ENCODE measurements around the gene NFIA. TPM values are rescaled to one million over a fixed set of nuclear protein-coding genes. Genes with fewer than 3 reads are reported as not detected.

NFIA gene
- total and polyA plus RNA-seq, 2 donors (not counting 1 experiment from before 2014, with no cell fraction given): 0.28 to 0.54 TPM

DNA sequence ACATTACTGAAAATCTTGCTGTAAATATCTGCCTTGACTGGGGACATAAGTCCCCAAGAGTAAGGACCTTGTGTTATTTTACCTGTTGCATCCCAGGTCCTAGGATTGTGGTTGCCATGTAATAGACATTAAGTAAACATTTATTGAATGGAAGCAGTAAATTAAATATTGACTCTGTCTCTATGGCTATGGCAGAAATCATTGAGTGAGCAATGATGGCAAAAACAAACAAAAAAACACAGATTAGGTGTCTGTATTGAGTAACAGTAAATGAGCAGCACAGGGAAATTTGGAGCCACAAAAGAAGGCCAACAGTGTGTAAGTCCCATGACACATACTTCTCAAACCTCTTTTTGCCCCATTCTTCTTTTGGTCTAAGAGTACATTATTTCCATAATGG lies 240.4 kb downstream of the NFIA start:
- Histone ChIP-seq H3K9ac (ENCODE audit: low read length) (no peak overlapping the region), H3K36me3 (replicated peaks in 1 of 2; ENCODE audit: control extremely low read depth in 1 of 2, control insufficient read depth in 1 of 2, extremely low read depth in 1 of 2, insufficient read depth in 2 of 2, low read length in 1 of 2) (no peaks in the 10 kb centered on the region), H3K4me2 (replicated peaks; ENCODE audit: low read depth, low read length, poor library complexity, severe bottlenecking) (no peak overlapping the region), H3K4me3 (ENCODE audit: control extremely low read depth in 1 of 5, extremely low read depth in 1 of 5, insufficient read depth in 1 of 5, low read depth in 2 of 5, low read length in 4 of 5) (no peak overlapping the region), H2AFZ (ENCODE audit: insufficient read depth, low read depth, low read length, poor library complexity, severe bottlenecking) (no peak overlapping the region), H4K20me1 (ENCODE audit: control insufficient read depth, insufficient read depth, low read length, poor library complexity, severe bottlenecking) (no peaks in the 10 kb centered on the region), H3K27me3 (replicated peaks in 1 of 4; ENCODE audit: control extremely low read depth in 1 of 4, control insufficient read depth in 3 of 4, insufficient read depth in 4 of 4, low read length in 3 of 4) (no peaks in the 10 kb centered on the region), H3K9me3 (ENCODE audit: control extremely low read depth in 1 of 3, control insufficient read depth in 2 of 3, insufficient read depth in 1 of 3, low read length in 2 of 3) (no peaks in the 10 kb centered on the region), H3K79me2 (ENCODE audit: control insufficient read depth, insufficient read depth, low read length) (no peaks in the 10 kb centered on the region), H3K4me1 (ENCODE audit: control insufficient read depth in 2 of 2, insufficient read depth in 2 of 2, low read length in 2 of 2) (no peaks in the 10 kb centered on the region), H3K27ac (ENCODE audit: low read length in 2 of 2) (no peak overlapping the region)
- Mint-ChIP-seq H3K4me1 (no peaks in the 10 kb centered on the region), H3K9me3 (ENCODE audit: insufficient read depth) (no peaks in the 10 kb centered on the region), H3K27ac (no peak overlapping the region), H3K27me3 (peaks cover 4% of the 10 kb centered on the region), H3K4me3 (no peak overlapping the region)
- ChIA-PET CTCF (no interaction called here), POLR2A (no interaction called here)
- DNase-seq: no peak
- TF ChIP-seq EZH2 (IDR thresholded peaks at IDR 0.05; ENCODE audit: borderline replicate concordance, insufficient read depth, low read depth, low read length, poor library complexity, severe bottlenecking): no peak
- TF ChIP-seq, protein P1, sequence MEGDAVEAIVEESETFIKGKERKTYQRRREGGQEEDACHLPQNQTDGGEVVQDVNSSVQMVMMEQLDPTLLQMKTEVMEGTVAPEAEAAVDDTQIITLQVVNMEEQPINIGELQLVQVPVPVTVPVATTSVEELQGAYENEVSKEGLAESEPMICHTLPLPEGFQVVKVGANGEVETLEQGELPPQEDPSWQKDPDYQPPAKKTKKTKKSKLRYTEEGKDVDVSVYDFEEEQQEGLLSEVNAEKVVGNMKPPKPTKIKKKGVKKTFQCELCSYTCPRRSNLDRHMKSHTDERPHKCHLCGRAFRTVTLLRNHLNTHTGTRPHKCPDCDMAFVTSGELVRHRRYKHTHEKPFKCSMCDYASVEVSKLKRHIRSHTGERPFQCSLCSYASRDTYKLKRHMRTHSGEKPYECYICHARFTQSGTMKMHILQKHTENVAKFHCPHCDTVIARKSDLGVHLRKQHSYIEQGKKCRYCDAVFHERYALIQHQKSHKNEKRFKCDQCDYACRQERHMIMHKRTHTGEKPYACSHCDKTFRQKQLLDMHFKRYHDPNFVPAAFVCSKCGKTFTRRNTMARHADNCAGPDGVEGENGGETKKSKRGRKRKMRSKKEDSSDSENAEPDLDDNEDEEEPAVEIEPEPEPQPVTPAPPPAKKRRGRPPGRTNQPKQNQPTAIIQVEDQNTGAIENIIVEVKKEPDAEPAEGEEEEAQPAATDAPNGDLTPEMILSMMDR (IDR thresholded peaks at IDR 0.05): no peak
- no peak for ATAC-seq (ENCODE audit: low read depth)
- intact Hi-C loops (cut with micrococcal nuclease): no loop called here

DNA sequence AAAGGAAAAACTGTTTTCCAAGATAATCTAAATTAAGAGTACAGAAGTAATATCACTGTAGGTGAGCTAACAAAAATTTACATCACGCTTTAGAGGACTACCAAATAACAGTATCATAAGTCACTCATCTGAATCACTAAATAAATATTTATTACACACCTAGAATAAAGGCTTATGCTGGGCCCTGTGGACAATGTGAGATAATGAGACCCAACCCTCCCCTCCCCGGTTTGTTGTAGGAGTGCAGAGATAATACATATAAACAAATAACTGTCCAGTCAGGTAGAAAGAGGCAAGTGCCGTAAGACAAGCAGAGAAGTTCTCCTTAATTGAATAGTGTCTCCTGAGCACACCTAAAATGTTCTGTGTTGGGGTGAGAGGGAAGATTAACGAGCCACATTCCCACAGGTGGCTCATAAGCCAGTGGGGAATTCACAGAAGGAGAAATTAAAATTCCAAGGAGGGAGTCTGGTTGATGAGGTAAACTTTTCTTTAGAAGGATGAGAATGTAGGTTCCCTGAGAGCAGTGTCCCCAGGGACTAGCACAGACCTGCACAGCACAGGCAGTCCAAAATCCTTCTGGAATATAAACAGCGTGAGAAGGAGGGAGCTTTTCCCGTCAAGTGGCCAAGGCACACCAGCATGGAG lies 241.4 kb downstream of the NFIA start:
- no peak overlapping the region for H3K4me2 ChIP-seq (replicated peaks; ENCODE audit: low read depth, low read length, poor library complexity, severe bottlenecking)
- Mint-ChIP-seq H3K4me1 (no peaks in the 10 kb centered on the region), H3K4me3 (no peak overlapping the region), H3K27me3 (peaks cover 8% of the 10 kb centered on the region), H3K27ac (no peak overlapping the region), H3K9me3 (ENCODE audit: insufficient read depth) (no peaks in the 10 kb centered on the region)
- ChIA-PET POLR2A (no interaction called here), CTCF (no interaction called here)
- H3K4me1 ChIP-seq (ENCODE audit: control insufficient read depth in 2 of 2, insufficient read depth in 2 of 2, low read length in 2 of 2): no peaks in the 10 kb centered on the region
- WGBS (ENCODE audit: insufficient coverage): 88% methylated on average over 1 of the region's 6 CpGs
- no peaks in the 10 kb centered on the region for H3K79me2 ChIP-seq (ENCODE audit: control insufficient read depth, insufficient read depth, low read length)
- H3K27ac ChIP-seq (ENCODE audit: low read length in 2 of 2): no peak overlapping the region
- no peaks in the 10 kb centered on the region for H3K9me3 ChIP-seq (ENCODE audit: control extremely low read depth in 1 of 3, control insufficient read depth in 2 of 3, insufficient read depth in 1 of 3, low read length in 2 of 3)
- no peaks in the 10 kb centered on the region for H3K27me3 ChIP-seq (replicated peaks in 1 of 4; ENCODE audit: control extremely low read depth in 1 of 4, control insufficient read depth in 3 of 4, insufficient read depth in 4 of 4, low read length in 3 of 4)
- no peak overlapping the region for H2AFZ ChIP-seq (ENCODE audit: insufficient read depth, low read depth, low read length, poor library complexity, severe bottlenecking)
- DNase-seq: no peak
- no peaks in the 10 kb centered on the region for H3K36me3 ChIP-seq (replicated peaks in 1 of 2; ENCODE audit: control extremely low read depth in 1 of 2, control insufficient read depth in 1 of 2, extremely low read depth in 1 of 2, insufficient read depth in 2 of 2, low read length in 1 of 2)
- no peaks in the 10 kb centered on the region for H4K20me1 ChIP-seq (ENCODE audit: control insufficient read depth, insufficient read depth, low read length, poor library complexity, severe bottlenecking)
- no peak for ATAC-seq (ENCODE audit: low read depth)
- H3K4me3 ChIP-seq (ENCODE audit: control extremely low read depth in 1 of 5, extremely low read depth in 1 of 5, insufficient read depth in 1 of 5, low read depth in 2 of 5, low read length in 4 of 5): no peak overlapping the region
- TF ChIP-seq, protein P1 (IDR thresholded peaks at IDR 0.05): no peak
- no peak for TF ChIP-seq EZH2 (IDR thresholded peaks at IDR 0.05; ENCODE audit: borderline replicate concordance, insufficient read depth, low read depth, low read length, poor library complexity, severe bottlenecking)
- intact Hi-C loops (cut with micrococcal nuclease): no loop called here
- H3K9ac ChIP-seq (ENCODE audit: low read length): no peak overlapping the region

All from B cell (primary cell).